GM21717 (cell line): ENCODE results near the gene MSH4.
"Not testable (repeated sequence)": the region's sequence is repeated elsewhere in the genome, so short reads cannot be mapped to it uniquely, and the experiment has no call there.

Experiments
- ATAC-seq: cut with Tn5 transposase; IDR thresholded peaks from one replicate; pipeline ENCODE4 v1.9.1; 2021; ENCODE audit warnings: mild to moderate bottlenecking, moderate library complexity; ENCODE audit not compliant: unreplicated experiment

Gene MSH4

GRCh38 chr1:75796376-75797272 lies at the start of gene MSH4:
MSH4 (plus strand) TSS chr1:75796882; CDS start chr1:75796986, 104 bp downstream.
- no peak for ATAC-seq

GRCh38 chr1:75757210-75757609 lies 39.5 kb upstream of the MSH4 start:
- ATAC-seq = not testable (repeated sequence)

GRCh38 chr1:75758543-75758942 lies 38.1 kb upstream of the MSH4 start:
- ATAC-seq = not testable (repeated sequence)

GRCh38 chr1:75764057-75764655 lies 32.5 kb upstream of the MSH4 start:
- ATAC-seq = no peak

GRCh38 chr1:75765697-75766355 lies 30.9 kb upstream of the MSH4 start:
- no peak for ATAC-seq

GRCh38 chr1:75768016-75768415 lies 28.7 kb upstream of the MSH4 start:
- ATAC-seq = no peak

GRCh38 chr1:75770761-75771160 lies 25.9 kb upstream of the MSH4 start:
- no peak for ATAC-seq

- ATAC-seq = no peak
Observed at GRCh38 chr1:75771978-75772377, 24.7 kb upstream of the MSH4 start.

GRCh38 chr1:75777812-75778211 lies 18.9 kb upstream of the MSH4 start:
- not testable (repeated sequence) for ATAC-seq

- ATAC-seq = not testable (repeated sequence)
Observed at GRCh38 chr1:75778694-75779093, 18.0 kb upstream of the MSH4 start.

GRCh38 chr1:75780183-75780582 lies 16.5 kb upstream of the MSH4 start:
- not testable (repeated sequence) for ATAC-seq

GRCh38 chr1:75783920-75784319 lies 12.8 kb upstream of the MSH4 start:
- ATAC-seq = not testable (repeated sequence)

- ATAC-seq = peak; percentile 11
Observed at GRCh38 chr1:75785320-75785982, 11.2 kb upstream of the MSH4 start.

- peak; percentile 70 for ATAC-seq
Observed at GRCh38 chr1:75785983-75786853, 10.5 kb upstream of the MSH4 start, which contains the start of gene RABGGTB. RABGGTB (plus strand) TSS chr1:75786256; CDS start chr1:75786272, 16 bp downstream.

GRCh38 chr1:75786901-75787493 lies 9.7 kb upstream of the MSH4 start:
- no peak for ATAC-seq

- no peak for ATAC-seq
Observed at GRCh38 chr1:75787524-75787923, 9.2 kb upstream of the MSH4 start.

- ATAC-seq = no peak
Observed at GRCh38 chr1:75789988-75790387, 6.7 kb upstream of the MSH4 start.

- no peak for ATAC-seq
Observed at GRCh38 chr1:75791022-75791421, 5.7 kb upstream of the MSH4 start.

GRCh38 chr1:75792091-75792490 lies 4.6 kb upstream of the MSH4 start:
- ATAC-seq = no peak

- no peak for ATAC-seq
Observed at GRCh38 chr1:75794382-75794781, 2.3 kb upstream of the MSH4 start.
